HT-29 (cell line): ENCODE data around the gene C1QTNF5. TPM values are rescaled to one million over a fixed set of nuclear protein-coding genes. Genes with fewer than 3 reads are reported as not detected.

ENCODE experiments used
- DNase-seq: peaks from one replicate; pipeline ENCODE4 v3.0.0-alpha.2; 2015; ENCODE audit warnings: low spot score
- total RNA-seq: library from RNA; depleted of rRNA; stranded (reverse); fragments of >200 nt; shearing (Covaris generic); gene quantifications from 2 replicates; pipeline ENCODE4 v1.2.3, GENCODE V29; 2014

The C1QTNF5 gene
- total RNA-seq, 1 experiment from 2014 or later, result 0.56 TPM

GRCh38 chr11:119359365-119360214, 18.9 kb upstream of the C1QTNF5 start:
- DNase-seq, result no peak

- no peak for DNase-seq
Observed at GRCh38 chr11:119357074-119357473, 16.4 kb upstream of the C1QTNF5 start.

GRCh38 chr11:119356349-119357031, 15.8 kb upstream of the C1QTNF5 start:
- DNase-seq, result peak; percentile 85

- DNase-seq, result no peak
Observed at GRCh38 chr11:119355091-119355843, 14.6 kb upstream of the C1QTNF5 start.

- DNase-seq, result peak; percentile 45
Observed at GRCh38 chr11:119352857-119353260, 12.2 kb upstream of the C1QTNF5 start.

GRCh38 chr11:119351232-119351631, 10.5 kb upstream of the C1QTNF5 start:
- DNase-seq, result no peak

- no peak for DNase-seq
Observed at GRCh38 chr11:119350302-119350701, 9.6 kb upstream of the C1QTNF5 start.

- no peak for DNase-seq
Observed at GRCh38 chr11:119347940-119348605, 7.4 kb upstream of the C1QTNF5 start.

- DNase-seq, result no peak
Observed at GRCh38 chr11:119347242-119347641, 6.6 kb upstream of the C1QTNF5 start.

- DNase-seq, result no peak
Observed at GRCh38 chr11:119346605-119347004, 5.9 kb upstream of the C1QTNF5 start, which contains the start of gene MFRP. TSS of gene MFRP (minus strand) at chr11:119346705. CDS start at chr11:119346513, 192 bp downstream.

- no peak for DNase-seq
Observed at GRCh38 chr11:119345685-119346084, 5.0 kb upstream of the C1QTNF5 start.

- no peak for DNase-seq
Observed at GRCh38 chr11:119344291-119345010, 3.8 kb upstream of the C1QTNF5 start.

GRCh38 chr11:119343726-119344125, 3.0 kb upstream of the C1QTNF5 start:
- no peak for DNase-seq

- no peak for DNase-seq
Observed at GRCh38 chr11:119342362-119343130, 1.9 kb upstream of the C1QTNF5 start.

- DNase-seq, result no peak
Observed at GRCh38 chr11:119342023-119342300, 1.3 kb upstream of the C1QTNF5 start.

GRCh38 chr11:119341222-119342022, 739 bp upstream of the C1QTNF5 start:
- DNase-seq, result no peak

GRCh38 chr11:119339589-119340334, 921 bp downstream of the C1QTNF5 start:
- DNase-seq, result peak; percentile 42

- DNase-seq, result no peak
Observed at GRCh38 chr11:119338965-119339588, 1.6 kb downstream of the C1QTNF5 start.
